Keratinocyte (primary cell): ENCODE data around the gene INTS14.

ENCODE experiments used
- CTCF ChIP-seq, 3 experiments: IDR thresholded peaks in 1 of 3; conservative IDR thresholded peaks in 1 of 3; optimal IDR thresholded peaks in 1 of 3; 2 replicates in 2 of 3; 3 replicates in 1 of 3; pipeline versions ENCODE3 to v1.5.1; 2011; ENCODE audit warnings: low read length in 3 of 3, mild to moderate bottlenecking in 3 of 3, moderate library complexity in 2 of 3, control low read depth in 1 of 3, inconsistent platforms in 1 of 3; ENCODE audit not compliant: insufficient read depth in 2 of 3; ENCODE audit errors: extremely low read depth in 1 of 3
- EZH2 ChIP-seq: IDR thresholded peaks from one replicate; pipeline ENCODE4 v1.6.1; 2012; ENCODE audit warnings: inconsistent platforms, mild to moderate bottlenecking, low read length, moderate library complexity

- TF ChIP-seq EZH2, result no peak
- TF ChIP-seq CTCF (optimal IDR thresholded peaks at IDR 0.05 in 1 of 3, IDR thresholded peaks at IDR 0.05 in 1 of 3, conservative IDR thresholded peaks at IDR 0.05 in 1 of 3; ENCODE audit: extremely low read depth in 1 of 3, insufficient read depth in 2 of 3, low read length in 3 of 3), result no peak
These were observed 22.8 kb upstream of the INTS14 start for GRCh38 chr15:65633752-65634151.
